Measurements from ENCODE around the gene PAIP2B.
"Not testable (repeated sequence)": the region's sequence is repeated elsewhere in the genome, so short reads cannot be mapped to it uniquely, and the experiment has no call there.

The PAIP2B gene

GRCh38 chr2:71226965-71227560 lies at the start of gene PAIP2B:
PAIP2B (minus strand) TSS chr2:71227103; CDS start chr2:71202589, 24,514 bp downstream.
- peak; percentile 99 for DNase-seq

- no peak for DNase-seq
Observed at GRCh38 chr2:71275939-71276310, 49.0 kb upstream of the PAIP2B start.

- DNase-seq = no peak
Observed at GRCh38 chr2:71269511-71270090, 42.7 kb upstream of the PAIP2B start.

GRCh38 chr2:71263386-71263785 lies 36.5 kb upstream of the PAIP2B start:
- no peak for DNase-seq

- no peak for DNase-seq
Observed at GRCh38 chr2:71261534-71261933, 34.6 kb upstream of the PAIP2B start.

- no peak for DNase-seq
Observed at GRCh38 chr2:71256421-71256820, 29.5 kb upstream of the PAIP2B start.

- no peak for DNase-seq
Observed at GRCh38 chr2:71254776-71255175, 27.9 kb upstream of the PAIP2B start.

GRCh38 chr2:71254078-71254477 lies 27.2 kb upstream of the PAIP2B start:
- DNase-seq = no peak

GRCh38 chr2:71253476-71253875 lies 26.6 kb upstream of the PAIP2B start:
- DNase-seq = no peak

- DNase-seq = no peak
Observed at GRCh38 chr2:71252862-71253261, 26.0 kb upstream of the PAIP2B start.

- no peak for DNase-seq
Observed at GRCh38 chr2:71250935-71251334, 24.0 kb upstream of the PAIP2B start.

- DNase-seq = no peak
Observed at GRCh38 chr2:71244302-71244660, 17.4 kb upstream of the PAIP2B start.

- no peak for DNase-seq
Observed at GRCh38 chr2:71243634-71244301, 16.9 kb upstream of the PAIP2B start.

- DNase-seq = no peak
Observed at GRCh38 chr2:71240794-71241193, 13.9 kb upstream of the PAIP2B start.

GRCh38 chr2:71238089-71238488 lies 11.2 kb upstream of the PAIP2B start:
- no peak for DNase-seq

- DNase-seq = no peak
Observed at GRCh38 chr2:71235930-71236587, 9.2 kb upstream of the PAIP2B start.

- not testable (repeated sequence) for DNase-seq
Observed at GRCh38 chr2:71233072-71233471, 6.2 kb upstream of the PAIP2B start.

GRCh38 chr2:71226096-71226964 lies 573 bp downstream of the PAIP2B start:
- peak; percentile 77 for DNase-seq

- no peak for DNase-seq
Observed at GRCh38 chr2:71224935-71225334, 2.0 kb downstream of the PAIP2B start.

- no peak for DNase-seq
Observed at GRCh38 chr2:71224457-71224856, 2.4 kb downstream of the PAIP2B start.

- peak; percentile 40 for DNase-seq
Observed at GRCh38 chr2:71223767-71224333, 3.1 kb downstream of the PAIP2B start.

GRCh38 chr2:71220743-71221142 lies 6.2 kb downstream of the PAIP2B start:
- no peak for DNase-seq

GRCh38 chr2:71216501-71216900 lies 10.4 kb downstream of the PAIP2B start:
- no peak for DNase-seq

Data from DMS79 treated with DMSO at 0.1 percent for 48 hours (cell line).